Thyroid gland (tissue), 4 donors: Measurements from ENCODE around the gene SLITRK4. TPM values are rescaled to one million over a fixed set of nuclear protein-coding genes. Genes with fewer than 3 reads are reported as not detected.

ENCODE experiments used
- DNase-seq, 2 donors: peaks; one replicate each; pipeline ENCODE4 v3.0.0-alpha.2; 2019
- H3K27ac ChIP-seq, 3 donors: fragments of 200-600 bp; sonication (generic); 1 replicate in 2 of 3; 2 replicates in 1 of 3; pipeline ENCODE4 v1.5.1; 2016 to 2019; ENCODE audit warnings: mild to moderate bottlenecking in 1 of 3, moderate library complexity in 1 of 3
- H3K27me3 ChIP-seq: fragments of 200-600 bp; sonication (generic); one replicate; pipeline ENCODE4 v1.5.1; 2019
- H3K36me3 ChIP-seq, 2 donors: fragments of 200-600 bp; sonication (generic); one replicate each; pipeline ENCODE4 v1.5.1; 2016 to 2019
- H3K4me1 ChIP-seq, 2 donors: fragments of 200-600 bp; sonication (generic); one replicate each; pipeline ENCODE4 v1.5.1; 2017 to 2019
- H3K4me3 ChIP-seq, 3 donors: fragments of 200-600 bp; sonication (generic); replicated peaks in 1 of 3; 1 replicate in 2 of 3; 2 replicates in 1 of 3; pipeline ENCODE4 v1.5.1; 2016; ENCODE audit warnings: mild to moderate bottlenecking in 1 of 3
- H3K9me3 ChIP-seq: fragments of 200-600 bp; sonication (generic); one replicate; pipeline ENCODE4 v1.5.1; 2017
- CTCF ChIP-seq, 6 experiments: fragments of 200-600 bp in 3 of 6; fragments of 450-650 bp in 3 of 6; sonication (generic) in 3 of 6; IDR thresholded peaks; one replicate each; pipeline ENCODE4 v1.5.1; 2016 to 2019; ENCODE audit warnings: antibody characterized with exemption in 6 of 6, mild to moderate bottlenecking in 2 of 6, inconsistent platforms in 1 of 6, moderate library complexity in 1 of 6
- POLR2A ChIP-seq, 2 donors: fragments of 450-650 bp; IDR thresholded peaks; one replicate each; pipeline ENCODE4 v1.6.1; 2017; ENCODE audit warnings: antibody characterized with exemption in 2 of 2, mild to moderate bottlenecking in 2 of 2, moderate library complexity in 1 of 2
- WGBS, 2 donors: methylation state at CpG; one replicate each; pipeline ENCODE4 v1.1.5; 2017; 5-methylcytosine and 5-hydroxymethylcytosine counted together
- intact Hi-C: fragments of 100-400 bp; cut with DNase I; formaldehyde crosslinking; loops from one replicate; pipeline ENCODE4 v1.15.1; 2023
- total RNA-seq, 4 donors: library from RNA; depleted of rRNA; stranded (reverse); fragments of >200 nt; gene quantifications; one replicate each; pipeline ENCODE4 v1.2.3, GENCODE V29; 2016

The SLITRK4 gene
- total RNA-seq, 4 donors from 2014 or later = 1.0 to 3.2 (median 2.4) TPM

- Histone ChIP-seq H3K27ac (no peak overlapping the region), H3K4me3 (no peak overlapping the region), H3K27me3 (no peaks in the 10 kb centered on the region), H3K4me1 (no peaks in the 10 kb centered on the region), H3K36me3 (no peaks in the 10 kb centered on the region), H3K9me3 (no peaks in the 10 kb centered on the region)
- WGBS, 2 donors = 84 to 85% methylated on average over 2 of the region's 2 CpGs
- TF ChIP-seq POLR2A (IDR thresholded peaks at IDR 0.05) (no peak), CTCF (IDR thresholded peaks at IDR 0.05) (no peak)
- no peak for DNase-seq
- intact Hi-C loops = no loop called here
Observed at GRCh38 chrX:143621276-143621675, 14.6 kb downstream of the SLITRK4 start.

GRCh38 chrX:143615851-143616250 lies 20.1 kb downstream of the SLITRK4 start:
- no peak for DNase-seq
- Histone ChIP-seq H3K9me3 (no peaks in the 10 kb centered on the region), H3K27me3 (no peaks in the 10 kb centered on the region), H3K27ac (no peak overlapping the region), H3K4me3 (no peak overlapping the region), H3K4me1 (no peaks in the 10 kb centered on the region), H3K36me3 (no peaks in the 10 kb centered on the region)
- TF ChIP-seq POLR2A (IDR thresholded peaks at IDR 0.05) (no peak), CTCF (IDR thresholded peaks at IDR 0.05) (no peak)
- 84 to 89% methylated on average over 4 of the region's 4 CpGs for WGBS, 2 donors
- intact Hi-C loops = no loop called here

- Histone ChIP-seq H3K27me3 (no peaks in the 10 kb centered on the region), H3K4me3 (no peak overlapping the region), H3K9me3 (no peaks in the 10 kb centered on the region), H3K27ac (no peak overlapping the region), H3K4me1 (no peaks in the 10 kb centered on the region), H3K36me3 (no peaks in the 10 kb centered on the region)
- DNase-seq = no peak
- TF ChIP-seq POLR2A (IDR thresholded peaks at IDR 0.05) = no peak
- TF ChIP-seq CTCF (IDR thresholded peaks at IDR 0.05) = no peak
- WGBS, 2 donors = 42 to 48% methylated on average over 1 of the region's 1 CpG
- intact Hi-C loops = no loop called here
Observed at GRCh38 chrX:143601809-143602208, 34.1 kb downstream of the SLITRK4 start.

- no peak for DNase-seq
- Histone ChIP-seq H3K4me1 (no peaks in the 10 kb centered on the region), H3K9me3 (no peaks in the 10 kb centered on the region), H3K27ac (no peak overlapping the region), H3K36me3 (no peaks in the 10 kb centered on the region), H3K4me3 (no peak overlapping the region), H3K27me3 (no peaks in the 10 kb centered on the region)
- TF ChIP-seq CTCF (IDR thresholded peaks at IDR 0.05) (no peak), POLR2A (IDR thresholded peaks at IDR 0.05) (no peak)
- 70 to 94% methylated on average over 2 of the region's 2 CpGs for WGBS, 2 donors
- intact Hi-C loops = no loop called here
Observed at GRCh38 chrX:143581240-143581639, 54.7 kb downstream of the SLITRK4 start.

- intact Hi-C loops = no loop called here
- DNase-seq = no peak
- no peaks in the 10 kb centered on the region for H3K4me1 ChIP-seq
- H3K36me3 ChIP-seq = no peaks in the 10 kb centered on the region
- no peak overlapping the region for H3K27ac ChIP-seq
- TF ChIP-seq POLR2A (IDR thresholded peaks at IDR 0.05) = no peak
- TF ChIP-seq CTCF (IDR thresholded peaks at IDR 0.05) = no peak
- 48 to 63% methylated on average over 2 of the region's 2 CpGs for WGBS, 2 donors
- H3K4me3 ChIP-seq = no peak overlapping the region
- no peaks in the 10 kb centered on the region for H3K27me3 ChIP-seq
- no peaks in the 10 kb centered on the region for H3K9me3 ChIP-seq
Observed at GRCh38 chrX:143580266-143580665, 55.6 kb downstream of the SLITRK4 start.

Other genes starting within 250 kb of the SLITRK4 start
- gene SPANXN3, start 118.6 kb downstream of the SLITRK4 start, total RNA-seq = not detected
- not detected for gene SPANXN2, start 84.7 kb upstream of the SLITRK4 start, total RNA-seq
- not detected for gene UBE2NL, start 248.0 kb upstream of the SLITRK4 start, total RNA-seq